ENCODE results near the gene GSG1L2. TPM values are rescaled to one million over a fixed set of nuclear protein-coding genes. Genes with fewer than 3 reads are reported as not detected.

The GSG1L2 gene
- total and polyA plus RNA-seq, 2 of the 4 experiments (the other 2 are of a cell fraction), result not detected

DNA sequence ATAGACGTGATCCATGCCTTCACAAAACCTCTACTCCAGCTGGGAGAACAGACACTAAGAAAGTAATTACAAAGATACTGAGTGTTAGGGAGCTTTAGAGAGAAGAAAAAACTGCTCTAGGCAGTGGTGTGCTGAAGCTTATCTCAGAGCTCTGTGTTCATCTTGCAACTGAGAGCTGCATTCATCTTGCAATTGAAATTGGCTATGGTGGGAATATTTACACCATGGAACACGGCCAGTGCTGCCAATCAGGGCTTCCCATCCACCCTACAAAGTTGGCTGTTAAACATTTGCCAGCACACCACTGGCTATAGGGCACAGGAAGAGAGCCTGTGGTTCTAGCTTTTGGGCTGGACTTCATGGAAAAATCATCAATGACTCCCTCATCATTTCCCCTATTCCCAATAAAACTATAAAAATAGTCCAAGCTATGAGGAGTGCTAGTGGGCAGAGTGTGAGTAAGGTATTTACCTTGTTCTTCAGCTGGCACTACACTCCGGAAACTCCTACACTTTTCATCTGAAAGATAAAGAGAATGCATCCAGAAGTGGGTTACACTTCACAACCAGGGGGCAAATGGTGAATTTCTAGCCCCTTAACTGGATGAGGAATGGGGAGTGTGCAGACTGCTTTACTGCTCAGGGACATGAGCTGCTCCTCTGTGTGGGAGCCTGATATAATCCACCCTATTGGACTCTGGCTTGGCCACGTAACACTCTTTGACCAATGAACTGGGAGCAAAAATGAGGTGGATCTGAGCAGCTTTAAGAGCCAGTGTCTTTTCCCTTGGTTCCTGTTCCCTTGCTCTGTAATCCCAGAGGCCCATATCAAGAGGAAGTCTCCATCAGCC, 11.6 kb downstream of the GSG1L2 start:
- Histone ChIP-seq H2BK15ac (ENCODE audit: low read depth, low read length) (no peak overlapping the region), H3K9me1 (ENCODE audit: insufficient read depth, low read length) (no peaks in the 10 kb centered on the region), H3K4me3 (ENCODE audit: insufficient read depth, low read depth, low read length) (no peak overlapping the region), H3K14ac (replicated peaks; ENCODE audit: low read depth, low read length) (no peak overlapping the region), H3K9me3 (ENCODE audit: control insufficient read depth, insufficient read depth, low read length) (peaks cover 4% of the 10 kb centered on the region; the same call in 1 of the 2 replicates), H2BK120ac (ENCODE audit: low read depth, low read length) (no peak overlapping the region), H3K9ac (ENCODE audit: low read depth, low read length) (no peak overlapping the region), H2BK5ac (ENCODE audit: low read depth, low read length, poor library complexity, severe bottlenecking) (no peak overlapping the region), H3K23ac (ENCODE audit: low read depth, low read length) (no peak overlapping the region), H3K79me1 (ENCODE audit: low read depth in 1 of 2, low read length in 2 of 2) (no peaks in the 10 kb centered on the region), H3K4me2 (ENCODE audit: low read depth, low read length) (no peak overlapping the region), H3K36me3 (ENCODE audit: control insufficient read depth, insufficient read depth, low read length) (no peaks in the 10 kb centered on the region), H4K8ac (ENCODE audit: low read depth in 2 of 2, low read length in 2 of 2) (no peak overlapping the region), H4K91ac (ENCODE audit: insufficient read depth, low read depth, low read length) (no peak overlapping the region), H3K4ac (ENCODE audit: low read depth, low read length) (no peak overlapping the region), H3K27me3 (ENCODE audit: control insufficient read depth, insufficient read depth, low read length) (no peaks in the 10 kb centered on the region), H2AFZ (replicated peaks; ENCODE audit: low read length, poor library complexity) (no peak overlapping the region), H4K20me1 (ENCODE audit: insufficient read depth, low read length) (no peaks in the 10 kb centered on the region), H4K5ac (ENCODE audit: low read depth, low read length) (no peak overlapping the region), H2AK9ac (replicated peaks; ENCODE audit: low read depth, low read length, poor library complexity) (no peak overlapping the region), H3K18ac (ENCODE audit: low read depth, low read length) (no peak overlapping the region), H3K4me1 (ENCODE audit: control insufficient read depth, insufficient read depth, low read length) (no peaks in the 10 kb centered on the region), H2BK20ac (ENCODE audit: low read depth, low read length) (no peak overlapping the region), H2AK5ac (ENCODE audit: low read depth, low read length) (no peak overlapping the region), H3K56ac (ENCODE audit: extremely low read depth, insufficient read depth, low read length) (no peak overlapping the region), H3K27ac (ENCODE audit: insufficient read depth, low read length) (no peak overlapping the region)
- POLR2A ChIA-PET (ENCODE audit: unreplicated experiment), result no interaction called here
- intact Hi-C loops (cut with micrococcal nuclease) (no loop called here), dilution Hi-C loops (cut with HindIII; ENCODE audit: low sequenced_read_pairs, unreplicated experiment) (no loop called here), in situ Hi-C loops (cut with MboI; ENCODE audit: low sequenced_read_pairs) (no loop called here)
- DNase-seq, result no peak
- TF ChIP-seq MXI1 (IDR thresholded peaks at IDR 0.05; ENCODE audit: borderline replicate concordance, low read depth, low read length) (no peak), POLR2A (IDR thresholded peaks at IDR 0.05; ENCODE audit: low read depth, low read length) (no peak), RCOR1 (IDR thresholded peaks at IDR 0.05; ENCODE audit: insufficient replicate concordance, low read length) (no peak), RFX5 (IDR thresholded peaks at IDR 0.05; ENCODE audit: low read depth, low read length) (no peak), FOS (IDR thresholded peaks at IDR 0.05; ENCODE audit: low read depth, low read length) (no peak), CHD1 (IDR thresholded peaks at IDR 0.05; ENCODE audit: low read depth, low read length) (no peak), RAD21 (IDR thresholded peaks at IDR 0.05; ENCODE audit: low read length) (no peak), SMC3 (IDR thresholded peaks at IDR 0.05; ENCODE audit: low read depth, low read length) (no peak), CEBPB (IDR thresholded peaks at IDR 0.05; ENCODE audit: low read depth, low read length) (no peak)
- TF ChIP-seq, protein P1, sequence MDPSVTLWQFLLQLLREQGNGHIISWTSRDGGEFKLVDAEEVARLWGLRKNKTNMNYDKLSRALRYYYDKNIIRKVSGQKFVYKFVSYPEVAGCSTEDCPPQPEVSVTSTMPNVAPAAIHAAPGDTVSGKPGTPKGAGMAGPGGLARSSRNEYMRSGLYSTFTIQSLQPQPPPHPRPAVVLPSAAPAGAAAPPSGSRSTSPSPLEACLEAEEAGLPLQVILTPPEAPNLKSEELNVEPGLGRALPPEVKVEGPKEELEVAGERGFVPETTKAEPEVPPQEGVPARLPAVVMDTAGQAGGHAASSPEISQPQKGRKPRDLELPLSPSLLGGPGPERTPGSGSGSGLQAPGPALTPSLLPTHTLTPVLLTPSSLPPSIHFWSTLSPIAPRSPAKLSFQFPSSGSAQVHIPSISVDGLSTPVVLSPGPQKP (IDR thresholded peaks at IDR 0.05; ENCODE audit: borderline replicate concordance, low read depth, low read length), result no peak
- TF ChIP-seq, protein P2, sequence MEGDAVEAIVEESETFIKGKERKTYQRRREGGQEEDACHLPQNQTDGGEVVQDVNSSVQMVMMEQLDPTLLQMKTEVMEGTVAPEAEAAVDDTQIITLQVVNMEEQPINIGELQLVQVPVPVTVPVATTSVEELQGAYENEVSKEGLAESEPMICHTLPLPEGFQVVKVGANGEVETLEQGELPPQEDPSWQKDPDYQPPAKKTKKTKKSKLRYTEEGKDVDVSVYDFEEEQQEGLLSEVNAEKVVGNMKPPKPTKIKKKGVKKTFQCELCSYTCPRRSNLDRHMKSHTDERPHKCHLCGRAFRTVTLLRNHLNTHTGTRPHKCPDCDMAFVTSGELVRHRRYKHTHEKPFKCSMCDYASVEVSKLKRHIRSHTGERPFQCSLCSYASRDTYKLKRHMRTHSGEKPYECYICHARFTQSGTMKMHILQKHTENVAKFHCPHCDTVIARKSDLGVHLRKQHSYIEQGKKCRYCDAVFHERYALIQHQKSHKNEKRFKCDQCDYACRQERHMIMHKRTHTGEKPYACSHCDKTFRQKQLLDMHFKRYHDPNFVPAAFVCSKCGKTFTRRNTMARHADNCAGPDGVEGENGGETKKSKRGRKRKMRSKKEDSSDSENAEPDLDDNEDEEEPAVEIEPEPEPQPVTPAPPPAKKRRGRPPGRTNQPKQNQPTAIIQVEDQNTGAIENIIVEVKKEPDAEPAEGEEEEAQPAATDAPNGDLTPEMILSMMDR (conservative IDR thresholded peaks at IDR 0.05; ENCODE audit: low read depth, low read length), result no peak
- no TSS peak for BruUV-seq (replicated peaks)
- CTCF ChIA-PET, result interaction anchor here (0.6 kb wide), 1 partner anchor 232 kb away, joined by 3 read pairs; no protein-coding TSS in a partner anchor
- ATAC-seq (ENCODE audit: low read depth), result no peak
- WGBS, 2 experiments (ENCODE audit: extremely low coverage in 2 of 2, insufficient read length in 1 of 2), result no CpG with 5 or more reads among the region's 4 CpGs

Measured in IMR-90 (cell line).